ENCODE data around the gene RNASEH2B.

Gene RNASEH2B

DNA sequence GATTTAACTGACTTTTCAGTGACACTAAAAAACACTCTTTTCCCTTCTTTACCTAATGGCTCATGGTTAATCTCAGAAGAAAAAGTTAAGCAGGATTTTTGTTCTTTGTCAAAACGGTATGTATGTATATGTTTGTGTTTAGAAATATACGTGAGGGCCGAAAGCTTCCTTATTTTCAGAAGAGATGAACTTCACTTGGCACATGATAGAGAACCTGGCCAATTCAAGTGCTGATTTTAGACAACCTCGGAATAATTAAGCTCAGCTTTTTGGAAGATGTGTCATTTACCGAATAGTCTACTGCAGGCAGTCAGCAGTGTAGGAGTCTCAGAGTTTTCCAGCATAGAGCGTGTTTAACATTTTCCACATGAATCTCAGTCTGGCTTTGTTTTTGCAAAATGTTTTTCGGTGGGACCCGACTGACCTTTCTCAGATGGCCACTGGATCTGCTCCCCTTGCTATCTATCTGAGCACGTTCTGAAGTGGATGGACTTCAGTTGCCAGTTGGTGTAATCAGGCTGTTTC lies 4.6 kb downstream of the RNASEH2B start:
- Histone ChIP-seq H3K79me2 (ENCODE audit: insufficient read depth, low read length) (peaks cover 98% of the 10 kb centered on the region), H4K20me1 (ENCODE audit: insufficient read depth, low read length, poor library complexity, severe bottlenecking) (peaks cover 59% of the 10 kb centered on the region), H3K36me3 (ENCODE audit: insufficient read depth, low read length) (no peaks in the 10 kb centered on the region), H3K9ac (ENCODE audit: low read depth, low read length, poor library complexity, severe bottlenecking) (peak overlapping the region; percentile 98), H3K4me2 (ENCODE audit: low read depth, low read length, poor library complexity, severe bottlenecking) (peak overlapping the region; percentile 89), H3K9me3 (ENCODE audit: insufficient read depth, low read depth, low read length) (no peaks in the 10 kb centered on the region), H3K4me1 (ENCODE audit: insufficient read depth, low read length, poor library complexity, severe bottlenecking) (peaks cover 64% of the 10 kb centered on the region), H3K4me3 (ENCODE audit: low read length, poor library complexity, severe bottlenecking) (peak overlapping the region; percentile 87), H3K27me3 (ENCODE audit: insufficient read depth, low read length, poor library complexity, severe bottlenecking) (peaks cover 10% of the 10 kb centered on the region), H2AFZ (ENCODE audit: low read length) (no peak overlapping the region), H3K9me2 (replicated peaks; ENCODE audit: low read depth, low read length) (no peaks in the 10 kb centered on the region), H3F3A (ENCODE audit: low read depth) (no peaks in the 10 kb centered on the region; the same call in 1 of the 2 replicates)
- TF ChIP-seq CTCF (conservative IDR thresholded peaks at IDR 0.05; ENCODE audit: low read length) = no peak
- no peak for TF ChIP-seq EZH2phosphoT487 (IDR thresholded peaks at IDR 0.05; ENCODE audit: borderline replicate concordance)

GRCh38 chr13:50914848-50915247 lies 5.3 kb downstream of the RNASEH2B start:
- Histone ChIP-seq H4K20me1 (ENCODE audit: insufficient read depth, low read length, poor library complexity, severe bottlenecking) (peaks cover 65% of the 10 kb centered on the region), H2AFZ (ENCODE audit: low read length) (no peak overlapping the region), H3K4me2 (ENCODE audit: low read depth, low read length, poor library complexity, severe bottlenecking) (peak overlapping the region; percentile 89), H3K27me3 (ENCODE audit: insufficient read depth, low read length, poor library complexity, severe bottlenecking) (peaks cover 9% of the 10 kb centered on the region), H3K4me3 (ENCODE audit: low read length, poor library complexity, severe bottlenecking) (peak overlapping the region; percentile 87), H3K9ac (ENCODE audit: low read depth, low read length, poor library complexity, severe bottlenecking) (peak overlapping the region; percentile 98), H3K4me1 (ENCODE audit: insufficient read depth, low read length, poor library complexity, severe bottlenecking) (peaks cover 67% of the 10 kb centered on the region), H3K9me2 (replicated peaks; ENCODE audit: low read depth, low read length) (no peaks in the 10 kb centered on the region), H3K79me2 (ENCODE audit: insufficient read depth, low read length) (peaks cover 98% of the 10 kb centered on the region), H3F3A (ENCODE audit: low read depth) (no peaks in the 10 kb centered on the region; the same call in 1 of the 2 replicates), H3K9me3 (ENCODE audit: insufficient read depth, low read depth, low read length) (no peaks in the 10 kb centered on the region), H3K36me3 (ENCODE audit: insufficient read depth, low read length) (no peaks in the 10 kb centered on the region)
- TF ChIP-seq CTCF (conservative IDR thresholded peaks at IDR 0.05; ENCODE audit: low read length) = no peak
- no peak for TF ChIP-seq EZH2phosphoT487 (IDR thresholded peaks at IDR 0.05; ENCODE audit: borderline replicate concordance)

DNA sequence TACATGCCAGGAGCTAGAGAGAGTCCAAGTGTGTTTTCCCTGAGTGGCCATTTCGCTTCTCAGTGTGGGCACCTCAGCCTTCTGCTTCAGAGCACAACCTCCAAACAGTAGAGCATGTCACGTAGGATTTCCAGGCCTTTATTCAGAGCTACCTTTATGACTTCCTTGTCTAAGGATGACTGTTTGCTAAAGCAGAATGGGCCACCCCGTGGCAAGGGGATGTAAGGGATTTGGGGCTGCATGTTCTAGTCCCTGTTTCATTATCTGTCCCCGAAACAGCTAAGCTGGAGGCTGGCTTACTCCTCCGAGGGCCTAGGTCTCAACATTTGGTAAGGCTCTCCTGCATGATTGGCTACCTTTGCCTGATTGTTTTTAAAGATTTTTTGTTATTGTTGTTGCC lies 6.0 kb downstream of the RNASEH2B start:
- H3K36me3 ChIP-seq (ENCODE audit: insufficient read depth, low read length) = 0 out of 2 replicates have a peak, but pooled peaks cover under 1% of the 10 kb centered on the region
- TF ChIP-seq CTCF (conservative IDR thresholded peaks at IDR 0.05; ENCODE audit: low read length) = peak; percentile 58
- no peak for TF ChIP-seq EZH2phosphoT487 (IDR thresholded peaks at IDR 0.05; ENCODE audit: borderline replicate concordance)

More for the DNA sequence above, 6.0 kb downstream of the RNASEH2B start:
- Histone ChIP-seq H2AFZ (ENCODE audit: low read length) (no peak overlapping the region), H3K9me2 (replicated peaks; ENCODE audit: low read depth, low read length) (no peaks in the 10 kb centered on the region), H3K4me1 (ENCODE audit: insufficient read depth, low read length, poor library complexity, severe bottlenecking) (peaks cover 67% of the 10 kb centered on the region), H3K4me3 (ENCODE audit: low read length, poor library complexity, severe bottlenecking) (peak overlapping the region; percentile 87), H3K9me3 (ENCODE audit: insufficient read depth, low read depth, low read length) (no peaks in the 10 kb centered on the region), H3K79me2 (ENCODE audit: insufficient read depth, low read length) (peaks cover 98% of the 10 kb centered on the region), H3K27me3 (ENCODE audit: insufficient read depth, low read length, poor library complexity, severe bottlenecking) (peaks cover 2% of the 10 kb centered on the region), H3K9ac (ENCODE audit: low read depth, low read length, poor library complexity, severe bottlenecking) (peak overlapping the region; percentile 98), H3F3A (ENCODE audit: low read depth) (no peaks in the 10 kb centered on the region; the same call in 1 of the 2 replicates), H4K20me1 (ENCODE audit: insufficient read depth, low read length, poor library complexity, severe bottlenecking) (peaks cover 70% of the 10 kb centered on the region), H3K4me2 (ENCODE audit: low read depth, low read length, poor library complexity, severe bottlenecking) (peak overlapping the region; percentile 89)
